Left lung (tissue), 10 donors: ENCODE results near the gene CACNA1D. TPM values are rescaled to one million over a fixed set of nuclear protein-coding genes. Genes with fewer than 3 reads are reported as not detected.

Source experiments
- ATAC-seq: fragments of 200-7000 bp; cut with Tn5 transposase; one replicate; pipeline ENCODE4 v1.9.1; 2020; ENCODE audit warnings: moderate library complexity
- DNase-seq, 4 donors: peaks; one replicate each; pipeline ENCODE4 v3.0.0-alpha.2; 2013 to 2020
- H3K27ac ChIP-seq, 2 donors: fragments of 200-600 bp; sonication (generic) in 1 of 2; one replicate each; pipeline versions ENCODE4 v1.5.0 to v1.8.0; 2020 to 2021
- H3K27me3 ChIP-seq, 2 donors: fragments of 200-600 bp; sonication (generic) in 1 of 2; one replicate each; pipeline versions ENCODE4 v1.5.0 to v1.8.0; 2020 to 2021
- H3K36me3 ChIP-seq, 2 donors: fragments of 200-600 bp; sonication (generic) in 1 of 2; one replicate each; pipeline versions ENCODE4 v1.5.0 to v1.8.0; 2020 to 2021
- H3K4me1 ChIP-seq, 2 donors: fragments of 200-600 bp; one replicate each; pipeline ENCODE4 v1.8.0; 2021
- H3K4me3 ChIP-seq, 2 donors: fragments of 200-600 bp; sonication (generic) in 1 of 2; one replicate each; pipeline versions ENCODE4 v1.5.0 to v1.8.0; 2020 to 2021; ENCODE audit warnings: mild to moderate bottlenecking in 1 of 2
- H3K9me3 ChIP-seq, 2 donors: fragments of 200-600 bp; sonication (generic) in 1 of 2; one replicate each; pipeline versions ENCODE4 v1.5.0 to v1.8.0; 2020 to 2021
- CTCF ChIP-seq, 2 donors: fragments of 200-600 bp; sonication (generic) in 1 of 2; IDR thresholded peaks; one replicate each; pipeline versions ENCODE4 v1.5.0 to v1.8.0; 2021; ENCODE audit warnings: antibody characterized with exemption in 2 of 2
- intact Hi-C, 2 donors: fragments of 100-400 bp; cut with DNase I; formaldehyde crosslinking; loops; one replicate each; pipeline versions ENCODE4 v1.11.2 to v1.14.2; 2022
- polyA plus RNA-seq, 6 donors: library from polyadenylated mRNA; unstranded; fragments of 120-200 nt; gene quantifications; one replicate each; pipeline ENCODE4 v1.2.1, GENCODE V29; 2013; ENCODE audit not compliant: insufficient read length in 6 of 6
- total RNA-seq, 2 donors: library from RNA; stranded (reverse); fragmentation: NEBNext Ultra II Directional; extraction: Animal tissue kit (Norgen Biotek cat#: 25700); gene quantifications; one replicate each; pipeline ENCODE4 v1.2.1, GENCODE V29; 2021
- donor health status: DM: no; HTN: yes; CAD: no.
- donor health status: DM: no; HTN: no; CAD: no.

CACNA1D gene
- total and polyA plus RNA-seq, 8 donors = 32.6 to 78.2 (median 56.2) TPM

GRCh38 chr3:53754325-53754724 lies 259.9 kb downstream of the CACNA1D start:
- Histone ChIP-seq H3K27ac (peak overlapping the region in 1 of 2 donors; percentile 50), H3K27me3 (no peaks in the 10 kb centered on the region), H3K4me1 (peaks cover 0 to 23% of the 10 kb centered on the region in 2 donors), H3K36me3 (no peaks in the 10 kb centered on the region), H3K9me3 (no peaks in the 10 kb centered on the region), H3K4me3 (no peak overlapping the region)
- intact Hi-C loops = no loop called here
- no peak for TF ChIP-seq CTCF (IDR thresholded peaks at IDR 0.05)
- ATAC-seq (peak; percentile 63), DNase-seq (no peak)

- H3K4me3 ChIP-seq = no peak overlapping the region
- H3K4me1 ChIP-seq = peaks cover 0 to 8% of the 10 kb centered on the region in 2 donors
- intact Hi-C loops = no loop called here
- no peaks in the 10 kb centered on the region for H3K9me3 ChIP-seq
- DNase-seq (no peak), ATAC-seq (no peak)
- H3K36me3 ChIP-seq = no peaks in the 10 kb centered on the region
- no peak for TF ChIP-seq CTCF (IDR thresholded peaks at IDR 0.05)
- no peak overlapping the region for H3K27ac ChIP-seq
- H3K27me3 ChIP-seq = no peaks in the 10 kb centered on the region
Observed at GRCh38 chr3:53758846-53759245, 264.4 kb downstream of the CACNA1D start.

GRCh38 chr3:53763353-53763752 lies 268.9 kb downstream of the CACNA1D start:
- no peak for ATAC-seq
- no peak overlapping the region for H3K4me3 ChIP-seq
- no peak for TF ChIP-seq CTCF (IDR thresholded peaks at IDR 0.05)
- H3K4me1 ChIP-seq = no peaks in the 10 kb centered on the region
- no peaks in the 10 kb centered on the region for H3K27me3 ChIP-seq
- H3K36me3 ChIP-seq = no peaks in the 10 kb centered on the region
- DNase-seq = no peak
- H3K9me3 ChIP-seq = no peaks in the 10 kb centered on the region
- H3K27ac ChIP-seq = no peak overlapping the region
- intact Hi-C loops = no loop called here

GRCh38 chr3:53764026-53764775 lies 269.8 kb downstream of the CACNA1D start:
- Histone ChIP-seq H3K9me3 (no peaks in the 10 kb centered on the region), H3K36me3 (no peaks in the 10 kb centered on the region), H3K27ac (no peak overlapping the region), H3K27me3 (no peaks in the 10 kb centered on the region), H3K4me3 (no peak overlapping the region), H3K4me1 (no peaks in the 10 kb centered on the region)
- DNase-seq (peak in 1 of 4 donors; percentile 56), ATAC-seq (peak; percentile 93)
- TF ChIP-seq CTCF (IDR thresholded peaks at IDR 0.05) = no peak
- intact Hi-C loops = no loop called here

- DNase-seq = no peak
- no peak for TF ChIP-seq CTCF (IDR thresholded peaks at IDR 0.05)
- no peak overlapping the region for H3K4me3 ChIP-seq
- no peak for ATAC-seq
- H3K27ac ChIP-seq = no peak overlapping the region
- no peaks in the 10 kb centered on the region for H3K36me3 ChIP-seq
- no peaks in the 10 kb centered on the region for H3K9me3 ChIP-seq
- no peaks in the 10 kb centered on the region for H3K4me1 ChIP-seq
- intact Hi-C loops = no loop called here
- no peaks in the 10 kb centered on the region for H3K27me3 ChIP-seq
Observed at GRCh38 chr3:53765753-53766152, 271.3 kb downstream of the CACNA1D start.
